Peyer's patch (tissue), 4 donors: ENCODE measurements around the gene PTRH1.

Experiments used
- CTCF ChIP-seq, 6 experiments: fragments of 450-650 bp in 4 of 6; fragments of 200-600 bp in 2 of 6; sonication (generic) in 1 of 6; IDR thresholded peaks; one replicate each; pipeline ENCODE4 v1.5.1; 2017 to 2019; ENCODE audit warnings: antibody characterized with exemption in 6 of 6, mild to moderate bottlenecking in 3 of 6, moderate library complexity in 1 of 6
- POLR2A ChIP-seq, 2 donors: fragments of 450-650 bp; IDR thresholded peaks; one replicate each; pipeline ENCODE4 v1.5.1; 2017; ENCODE audit warnings: antibody characterized with exemption in 2 of 2, mild to moderate bottlenecking in 2 of 2, moderate library complexity in 2 of 2

- TF ChIP-seq CTCF (IDR thresholded peaks at IDR 0.05) (peak in 3 of 6 experiments; percentile 11 to 21 (median 20)), POLR2A (IDR thresholded peaks at IDR 0.05) (peak in 1 of 2 donors; percentile 36)
Observed at GRCh38 chr9:127698985-127699670, 16.3 kb downstream of the PTRH1 start.
